ENCODE results near the gene TTC39A.

- TF ChIP-seq CTCF (IDR thresholded peaks at IDR 0.05), result no peak
- no peak for TF ChIP-seq POLR2A (IDR thresholded peaks at IDR 0.05)
- TF ChIP-seq EP300 (IDR thresholded peaks at IDR 0.05), result no peak
- TF ChIP-seq POLR2AphosphoS5 (IDR thresholded peaks at IDR 0.05), result no peak
Measured at GRCh38 chr1:51336004-51336403, 5.6 kb upstream of the TTC39A start.

Data from gastroesophageal sphincter (tissue), 3 donors.